Uterus (tissue), 2 donors: ENCODE data around the gene MXRA7.

Experiments used
- POLR2A ChIP-seq, 2 donors: fragments of 450-650 bp; IDR thresholded peaks; one replicate each; pipeline ENCODE4 v1.6.1; 2016; ENCODE audit warnings: antibody characterized with exemption in 2 of 2, mild to moderate bottlenecking in 1 of 2, moderate library complexity in 1 of 2
- TF ChIP-seq, protein P1 (sequence below), 4 experiments: fragments of 200-600 bp in 2 of 4; fragments of 450-650 bp in 2 of 4; sonication (generic) in 2 of 4; IDR thresholded peaks; one replicate each; pipeline ENCODE4 v1.5.1; 2016 to 2019; ENCODE audit warnings: antibody characterized with exemption in 4 of 4, mild to moderate bottlenecking in 2 of 4, moderate library complexity in 1 of 4

DNA sequence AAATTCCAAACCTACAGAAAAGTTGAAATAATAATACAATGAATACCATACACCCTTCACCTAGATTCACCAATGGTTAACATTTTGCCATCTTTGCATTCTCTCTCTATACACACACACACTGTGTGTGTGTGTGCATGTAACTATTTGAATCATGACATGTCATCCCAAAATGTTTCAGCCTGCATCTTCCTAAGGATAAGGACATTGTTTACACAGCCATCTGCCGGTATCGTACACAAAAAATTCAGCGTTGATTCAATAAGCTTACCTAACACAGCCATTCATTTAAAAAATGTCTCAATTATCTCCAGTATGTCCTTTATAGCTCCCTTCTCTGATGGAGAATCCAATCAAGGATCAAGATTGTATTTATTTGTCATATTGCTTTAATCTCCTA lies 3.9 kb downstream of the MXRA7 start:
- TF ChIP-seq, protein P1, sequence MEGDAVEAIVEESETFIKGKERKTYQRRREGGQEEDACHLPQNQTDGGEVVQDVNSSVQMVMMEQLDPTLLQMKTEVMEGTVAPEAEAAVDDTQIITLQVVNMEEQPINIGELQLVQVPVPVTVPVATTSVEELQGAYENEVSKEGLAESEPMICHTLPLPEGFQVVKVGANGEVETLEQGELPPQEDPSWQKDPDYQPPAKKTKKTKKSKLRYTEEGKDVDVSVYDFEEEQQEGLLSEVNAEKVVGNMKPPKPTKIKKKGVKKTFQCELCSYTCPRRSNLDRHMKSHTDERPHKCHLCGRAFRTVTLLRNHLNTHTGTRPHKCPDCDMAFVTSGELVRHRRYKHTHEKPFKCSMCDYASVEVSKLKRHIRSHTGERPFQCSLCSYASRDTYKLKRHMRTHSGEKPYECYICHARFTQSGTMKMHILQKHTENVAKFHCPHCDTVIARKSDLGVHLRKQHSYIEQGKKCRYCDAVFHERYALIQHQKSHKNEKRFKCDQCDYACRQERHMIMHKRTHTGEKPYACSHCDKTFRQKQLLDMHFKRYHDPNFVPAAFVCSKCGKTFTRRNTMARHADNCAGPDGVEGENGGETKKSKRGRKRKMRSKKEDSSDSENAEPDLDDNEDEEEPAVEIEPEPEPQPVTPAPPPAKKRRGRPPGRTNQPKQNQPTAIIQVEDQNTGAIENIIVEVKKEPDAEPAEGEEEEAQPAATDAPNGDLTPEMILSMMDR (IDR thresholded peaks at IDR 0.05): no peak
- no peak for TF ChIP-seq POLR2A (IDR thresholded peaks at IDR 0.05)
